Measurements from ENCODE around the gene SH2D3A. TPM values are rescaled to one million over a fixed set of nuclear protein-coding genes. Genes with fewer than 3 reads are reported as not detected.

The SH2D3A gene
- total RNA-seq, 2 donors from 2014 or later, result 34.2 to 44.3 TPM

GRCh38 chr19:6707011-6707657 is 60.1 kb downstream of the SH2D3A start:
- Histone ChIP-seq H3K4me3 (no peak overlapping the region), H3K4me1 (no peaks in the 10 kb centered on the region), H3K27ac (no peak overlapping the region), H3K36me3 (no peaks in the 10 kb centered on the region), H3K27me3 (no peaks in the 10 kb centered on the region), H3K9me3 (no peaks in the 10 kb centered on the region), H3K9ac (ENCODE audit: low read depth in 2 of 2, low read length in 2 of 2) (no peak overlapping the region)
- DNase-seq, result no peak
- no peak for TF ChIP-seq CTCF (IDR thresholded peaks at IDR 0.05)
- intact Hi-C loops (cut with DNase I), result no loop called here

- H3K27me3 ChIP-seq, result no peaks in the 10 kb centered on the region
Observed at GRCh38 chr19:6706633-6706958, 60.6 kb downstream of the SH2D3A start.

GRCh38 chr19:6705931-6706632 is 61.2 kb downstream of the SH2D3A start:
- intact Hi-C loops (cut with DNase I), result no loop called here
- Histone ChIP-seq H3K4me1 (no peaks in the 10 kb centered on the region), H3K9ac (ENCODE audit: low read depth in 2 of 2, low read length in 2 of 2) (no peak overlapping the region), H3K36me3 (no peaks in the 10 kb centered on the region), H3K27ac (no peak overlapping the region), H3K4me3 (no peak overlapping the region), H3K9me3 (no peaks in the 10 kb centered on the region), H3K27me3 (no peaks in the 10 kb centered on the region)
- no peak for DNase-seq
- TF ChIP-seq CTCF (IDR thresholded peaks at IDR 0.05), result no peak

More at GRCh38 chr19:6706633-6706958, 60.6 kb downstream of the SH2D3A start:
- no peaks in the 10 kb centered on the region for H3K9me3 ChIP-seq
- no peak overlapping the region for H3K9ac ChIP-seq (ENCODE audit: low read depth in 2 of 2, low read length in 2 of 2)
- no peaks in the 10 kb centered on the region for H3K4me1 ChIP-seq
- H3K27ac ChIP-seq, result no peak overlapping the region
- H3K4me3 ChIP-seq, result no peak overlapping the region
- TF ChIP-seq CTCF (IDR thresholded peaks at IDR 0.05), result no peak
- H3K36me3 ChIP-seq, result no peaks in the 10 kb centered on the region
- no peak for DNase-seq
- intact Hi-C loops (cut with DNase I), result no loop called here

Small RNA genes lying within 50 kb of the gene (microRNA-seq; reads per million reads assigned to microRNA genes)
- gene MIR6791, result not detected

Other genes starting within 250 kb of the SH2D3A start
- gene TNFSF9, start 236.4 kb downstream of the SH2D3A start, total RNA-seq, result 1 to 10 TPM in 1 of 2 donors, under 1 TPM in 1; 0.79 to 4.0 TPM
- gene CD70, start 176.3 kb downstream of the SH2D3A start, total RNA-seq, result under 1 TPM; 0.27 to 0.57 TPM
- gene TNFSF14, start 97.3 kb downstream of the SH2D3A start, total RNA-seq, result 1 to 10 TPM in 1 of 2 donors, under 1 TPM in 1; 0.48 to 1.3 TPM
- gene C3, start 46.8 kb downstream of the SH2D3A start, total RNA-seq, result 10 to 100 TPM; 28.2 to 83.9 TPM
- 100 to 1,000 TPM in 1 of 2 donors, 10 to 100 TPM in 1; 92.0 to 109 TPM for gene GPR108, start 29.9 kb downstream of the SH2D3A start, total RNA-seq
- gene TRIP10, start 27.8 kb downstream of the SH2D3A start, total RNA-seq, result 10 to 100 TPM; 67.7 to 78.2 TPM
- gene VAV1, start 5.3 kb upstream of the SH2D3A start, total RNA-seq, result 1 to 10 TPM; 5.7 to 6.0 TPM
- under 1 TPM; 0.15 to 0.85 TPM for gene ADGRE1, start 120.1 kb upstream of the SH2D3A start, total RNA-seq